Parathyroid adenoma (tissue), 2 donors: ENCODE data around the gene DAZAP2.
"Not testable (repeated sequence)": the region's sequence is repeated elsewhere in the genome, so short reads cannot be mapped to it uniquely, and the experiment has no call there.

Experiments
- H2AFZ ChIP-seq: fragments of 300-600 bp; sonication (generic); one replicate; pipeline ENCODE4 v1.7.0; 2017; ENCODE audit warnings: antibody characterized with exemption, mild to moderate bottlenecking
- H3K27ac ChIP-seq: fragments of 300-600 bp; sonication (generic); one replicate; pipeline ENCODE4 v1.7.0; 2017
- H3K27me3 ChIP-seq: fragments of 300-600 bp; sonication (generic); one replicate; pipeline ENCODE4 v1.7.0; 2017; ENCODE audit warnings: low read length; ENCODE audit not compliant: control insufficient read depth, insufficient read depth
- H3K36me3 ChIP-seq: fragments of 300-600 bp; sonication (generic); one replicate; pipeline ENCODE4 v1.7.0; 2017; ENCODE audit warnings: low read length; ENCODE audit not compliant: control insufficient read depth, insufficient read depth
- H3K4me1 ChIP-seq: fragments of 300-600 bp; sonication (generic); one replicate; pipeline ENCODE4 v1.7.0; 2017; ENCODE audit warnings: control low read depth
- H3K4me2 ChIP-seq: fragments of 300-600 bp; sonication (generic); one replicate; pipeline ENCODE4 v1.7.0; 2017; ENCODE audit warnings: low read length
- H3K4me3 ChIP-seq: fragments of 300-600 bp; sonication (generic); one replicate; pipeline ENCODE4 v1.7.0; 2017; ENCODE audit warnings: low read depth, low read length
- H3K79me2 ChIP-seq: fragments of 300-600 bp; sonication (generic); one replicate; pipeline ENCODE4 v1.7.0; 2017; ENCODE audit warnings: control low read depth
- H3K9ac ChIP-seq: fragments of 300-600 bp; sonication (generic); one replicate; pipeline ENCODE4 v1.7.0; 2017; ENCODE audit warnings: mild to moderate bottlenecking
- H3K9me3 ChIP-seq: fragments of 300-600 bp; sonication (generic); one replicate; pipeline ENCODE4 v1.7.0; 2017; ENCODE audit warnings: low read length; ENCODE audit not compliant: control insufficient read depth
- CTCF ChIP-seq: fragments of 300-600 bp; sonication (generic); IDR thresholded peaks from one replicate; pipeline ENCODE4 v1.7.0; 2017; ENCODE audit warnings: antibody characterized with exemption, mild to moderate bottlenecking
- donor health status: primary hyperparathyroidism.

The DAZAP2 gene

DNA sequence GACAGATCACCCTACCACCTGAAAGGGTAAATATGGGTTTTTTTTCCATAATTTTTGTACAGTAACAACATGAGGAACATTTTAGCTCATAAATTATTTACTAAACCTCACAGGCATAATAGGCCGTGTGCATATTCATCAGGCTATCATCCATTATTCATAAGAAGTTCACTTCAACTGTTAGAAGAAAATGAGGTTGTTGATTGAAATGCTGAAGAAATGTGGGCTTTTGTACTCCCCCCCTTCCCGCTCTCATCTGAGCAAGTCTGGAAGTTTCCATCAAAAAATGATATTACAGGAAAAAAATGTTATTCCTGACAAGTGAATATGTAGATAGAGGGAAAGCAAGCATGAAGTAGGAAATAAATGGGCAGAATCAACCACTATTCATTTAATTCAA is 12.9 kb upstream of the DAZAP2 start:
- no peak overlapping the region for H2AFZ ChIP-seq
- no peaks in the 10 kb centered on the region for H3K9me3 ChIP-seq
- no peak overlapping the region for H3K9ac ChIP-seq
- no peaks in the 10 kb centered on the region for H3K4me1 ChIP-seq
- no peaks in the 10 kb centered on the region for H3K27me3 ChIP-seq
- no peak overlapping the region for H3K4me2 ChIP-seq
- no peak overlapping the region for H3K4me3 ChIP-seq
- H3K36me3 ChIP-seq: no peaks in the 10 kb centered on the region
- TF ChIP-seq CTCF: no peak
- no peak overlapping the region for H3K27ac ChIP-seq
- no peaks in the 10 kb centered on the region for H3K79me2 ChIP-seq

- H3K9ac ChIP-seq, H3K36me3 ChIP-seq, H2AFZ ChIP-seq, H3K4me1 ChIP-seq, H3K4me2 ChIP-seq, H3K79me2 ChIP-seq, H3K9me3 ChIP-seq, H3K27me3 ChIP-seq, H3K4me3 ChIP-seq, H3K27ac ChIP-seq: not testable (repeated sequence)
These were observed 11.5 kb upstream of the DAZAP2 start for GRCh38 chr12:51227112-51227511.

- Histone ChIP-seq H3K27ac (no peak overlapping the region), H3K9ac (no peak overlapping the region), H3K36me3 (no peaks in the 10 kb centered on the region), H3K79me2 (no peaks in the 10 kb centered on the region), H3K27me3 (no peaks in the 10 kb centered on the region), H3K4me3 (no peak overlapping the region), H3K4me2 (no peak overlapping the region), H3K4me1 (no peaks in the 10 kb centered on the region), H2AFZ (no peak overlapping the region), H3K9me3 (no peaks in the 10 kb centered on the region)
- TF ChIP-seq CTCF: no peak
These were observed 10.7 kb upstream of the DAZAP2 start for GRCh38 chr12:51227962-51228361.

GRCh38 chr12:51229116-51229809 is 9.4 kb upstream of the DAZAP2 start:
- Histone ChIP-seq H3K79me2 (no peaks in the 10 kb centered on the region), H3K9ac (no peak overlapping the region), H3K9me3 (no peaks in the 10 kb centered on the region), H3K4me2 (no peak overlapping the region), H3K4me1 (no peaks in the 10 kb centered on the region), H3K36me3 (no peaks in the 10 kb centered on the region), H3K4me3 (no peak overlapping the region), H3K27ac (no peak overlapping the region), H2AFZ (no peak overlapping the region), H3K27me3 (no peaks in the 10 kb centered on the region)
- TF ChIP-seq CTCF: no peak

DNA sequence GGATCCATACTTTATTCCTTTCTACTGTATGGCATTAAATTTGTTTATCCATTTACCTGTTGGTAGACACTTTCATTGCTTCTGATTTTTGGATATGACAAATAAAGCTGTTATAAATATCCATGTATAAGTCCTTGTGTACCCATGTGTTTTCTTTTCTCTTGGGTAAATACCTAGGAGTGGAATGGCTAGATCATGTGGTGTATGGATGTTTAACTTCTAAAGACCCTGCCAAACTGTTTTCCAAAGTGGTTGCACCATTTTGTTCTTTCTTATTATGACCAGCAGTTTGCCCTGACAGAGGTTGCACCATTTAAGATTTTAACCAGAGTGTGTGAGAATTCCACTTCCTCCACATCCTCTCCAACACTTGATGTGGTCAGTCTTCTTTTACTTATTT is 6.0 kb upstream of the DAZAP2 start:
- Histone ChIP-seq H3K9me3 (no peaks in the 10 kb centered on the region), H3K4me1 (no peaks in the 10 kb centered on the region), H3K36me3 (no peaks in the 10 kb centered on the region), H3K27me3 (no peaks in the 10 kb centered on the region), H3K4me2 (no peak overlapping the region), H3K27ac (no peak overlapping the region), H3K79me2 (no peaks in the 10 kb centered on the region), H3K9ac (no peak overlapping the region), H3K4me3 (no peak overlapping the region), H2AFZ (no peak overlapping the region)
- no peak for TF ChIP-seq CTCF
